ENCODE data around the gene PKIB. TPM values are rescaled to one million over a fixed set of nuclear protein-coding genes. Genes with fewer than 3 reads are reported as not detected.

Gene PKIB
- total RNA-seq, 4 donors from 2014 or later, result 0.90 to 5.7 (median 2.0) TPM; not detected in 1

GRCh38 chr6:122713138-122713537 lies 102.9 kb downstream of the PKIB start:
- Histone ChIP-seq H3K4me1 (peaks cover 0 to 4% (median 0%) of the 10 kb centered on the region in 4 donors), H3K4me3 (no peak overlapping the region), H3K36me3 (no peaks in the 10 kb centered on the region), H3K9me3 (no peaks in the 10 kb centered on the region), H3K27me3 (no peaks in the 10 kb centered on the region), H3K27ac (no peak overlapping the region)
- 57 to 62% methylated on average over 3 of the region's 3 CpGs for WGBS, 2 donors
- TF ChIP-seq EP300 (IDR thresholded peaks at IDR 0.05), result no peak
- no peak for TF ChIP-seq CTCF (IDR thresholded peaks at IDR 0.05)
- TF ChIP-seq POLR2A (IDR thresholded peaks at IDR 0.05), result no peak
- no peak for DNase-seq (ENCODE audit: low spot score in 2 of 2)

GRCh38 chr6:122714059-122714458 lies 103.9 kb downstream of the PKIB start:
- no peaks in the 10 kb centered on the region for H3K27me3 ChIP-seq
- TF ChIP-seq EP300 (IDR thresholded peaks at IDR 0.05), result no peak
- TF ChIP-seq CTCF (IDR thresholded peaks at IDR 0.05), result no peak
- no peak for TF ChIP-seq POLR2A (IDR thresholded peaks at IDR 0.05)

GRCh38 chr6:122715725-122716124 lies 105.5 kb downstream of the PKIB start:
- Histone ChIP-seq H3K36me3 (no peaks in the 10 kb centered on the region), H3K27ac (no peak overlapping the region), H3K4me1 (peaks cover 0 to 4% (median 0%) of the 10 kb centered on the region in 4 donors), H3K27me3 (no peaks in the 10 kb centered on the region), H3K9me3 (no peaks in the 10 kb centered on the region), H3K4me3 (no peak overlapping the region)
- WGBS, 2 donors, result 71 to 72% methylated on average over 2 of the region's 2 CpGs
- TF ChIP-seq CTCF (IDR thresholded peaks at IDR 0.05) (no peak), POLR2A (IDR thresholded peaks at IDR 0.05) (no peak), EP300 (IDR thresholded peaks at IDR 0.05) (no peak)
- DNase-seq (ENCODE audit: low spot score in 2 of 2), result no peak

More at GRCh38 chr6:122714059-122714458, 103.9 kb downstream of the PKIB start:
- 84 to 85% methylated on average over 5 of the region's 5 CpGs for WGBS, 2 donors
- Histone ChIP-seq H3K36me3 (no peaks in the 10 kb centered on the region), H3K4me1 (peaks cover 0 to 4% (median 0%) of the 10 kb centered on the region in 4 donors), H3K4me3 (no peak overlapping the region), H3K27ac (no peak overlapping the region), H3K9me3 (no peaks in the 10 kb centered on the region)
- DNase-seq (ENCODE audit: low spot score in 2 of 2), result no peak

GRCh38 chr6:122717350-122717749 lies 107.1 kb downstream of the PKIB start:
- no peak overlapping the region for H3K27ac ChIP-seq
- no peak for TF ChIP-seq POLR2A (IDR thresholded peaks at IDR 0.05)
- TF ChIP-seq EP300 (IDR thresholded peaks at IDR 0.05), result no peak
- TF ChIP-seq CTCF (IDR thresholded peaks at IDR 0.05), result no peak
- 19 to 21% methylated on average over 2 of the region's 2 CpGs for WGBS, 2 donors
- no peak overlapping the region for H3K4me3 ChIP-seq
- no peaks in the 10 kb centered on the region for H3K36me3 ChIP-seq
- no peaks in the 10 kb centered on the region for H3K9me3 ChIP-seq
- no peak for DNase-seq (ENCODE audit: low spot score in 2 of 2)
- no peaks in the 10 kb centered on the region for H3K27me3 ChIP-seq
- peaks cover 0 to 4% (median 0%) of the 10 kb centered on the region in 4 donors for H3K4me1 ChIP-seq

- Histone ChIP-seq H3K4me1 (peaks cover 0 to 4% (median 0%) of the 10 kb centered on the region in 4 donors), H3K36me3 (no peaks in the 10 kb centered on the region), H3K9me3 (no peaks in the 10 kb centered on the region), H3K27ac (no peak overlapping the region), H3K4me3 (no peak overlapping the region), H3K27me3 (no peaks in the 10 kb centered on the region)
- 89 to 94% methylated on average over 4 of the region's 4 CpGs for WGBS, 2 donors
- TF ChIP-seq POLR2A (IDR thresholded peaks at IDR 0.05), result no peak
- no peak for TF ChIP-seq EP300 (IDR thresholded peaks at IDR 0.05)
- TF ChIP-seq CTCF (IDR thresholded peaks at IDR 0.05), result no peak
- DNase-seq (ENCODE audit: low spot score in 2 of 2), result no peak
These were observed 108.4 kb downstream of the PKIB start for GRCh38 chr6:122718616-122719015.
